ENCODE measurements around the gene GGACT.

- TF ChIP-seq POLR2AphosphoS5 (IDR thresholded peaks at IDR 0.05; ENCODE audit: low read depth) (no peak), CTCF (conservative IDR thresholded peaks at IDR 0.05; ENCODE audit: low read depth in 2 of 2) (no peak), EZH2 (IDR thresholded peaks at IDR 0.05; ENCODE audit: low read depth, unreplicated experiment) (no peak), CREB1 (CRISPR knock-in tag; IDR thresholded peaks at IDR 0.05; ENCODE audit: low read depth) (no peak), EZH2phosphoT487 (IDR thresholded peaks at IDR 0.05; ENCODE audit: unreplicated experiment) (no peak)
Measured at GRCh38 chr13:100519626-100520025, 69.0 kb downstream of the GGACT start.

Measured in GM23338 (cell line).